SK-N-SH (cell line): ENCODE data around the gene ZNF19. TPM values are rescaled to one million over a fixed set of nuclear protein-coding genes. Genes with fewer than 3 reads are reported as not detected.

ENCODE experiments used
- CTCF ChIA-PET: fragments of 300-600, 350-600 bp; formaldehyde crosslinking; extraction: SDS; loops from one replicate; lab custom pipeline; 2021; lab: Yijun Ruan, JAX
- POLR2A ChIA-PET: fragments of 350-600 bp; sonication (Branson Sonifier 250); formaldehyde crosslinking; extraction: SDS; loops from one replicate; lab custom pipeline; 2020; ENCODE audit warnings: antibody characterized with exemption, inconsistent platforms; lab: Yijun Ruan, JAX
- DNase-seq: peaks from one replicate; pipeline ENCODE4 v3.0.0; 2012
- H2AFZ ChIP-seq: fragments of 200-600 bp; sonication (generic); 2 replicates; pipeline ENCODE4 v1.8.1; 2016; ENCODE audit warnings: antibody characterized with exemption, mild to moderate bottlenecking, low read depth
- H3F3A ChIP-seq: fragments of 200-600 bp; sonication (generic); replicated peaks from 2 replicates; pipeline ENCODE3; 2016; ENCODE audit warnings: antibody characterized with exemption, mild to moderate bottlenecking; ENCODE audit not compliant: insufficient read depth
- H3K27ac ChIP-seq, 2 experiments: fragments of 200-500 bp in 1 of 2; fragments of 200-600 bp in 1 of 2; sonication (Bioruptor generic) in 1 of 2; sonication (generic), shearing (Covaris generic) in 1 of 2; 2 replicates each; pipeline versions ENCODE4 v1.5.1 to v1.6.1; 2014 to 2016; ENCODE audit warnings: low read depth in 2 of 2, inconsistent platforms in 1 of 2, low read length in 1 of 2, mild to moderate bottlenecking in 1 of 2, mixed read lengths in 1 of 2
- H3K27me3 ChIP-seq: fragments of 200-600 bp; sonication (generic), shearing (Covaris generic); 2 replicates; pipeline ENCODE4 v1.6.1; 2016; ENCODE audit warnings: mixed run types; ENCODE audit not compliant: insufficient read depth
- H3K36me3 ChIP-seq, 2 experiments: fragments of 200-500 bp in 1 of 2; fragments of 200-600 bp in 1 of 2; sonication (Bioruptor generic) in 1 of 2; sonication (generic) in 1 of 2; replicated peaks in 1 of 2; 2 replicates each; pipeline versions ENCODE3 to v1.5.1; 2014 to 2016; ENCODE audit warnings: low read length in 1 of 2, mild to moderate bottlenecking in 1 of 2; ENCODE audit not compliant: insufficient read depth in 2 of 2, control insufficient read depth in 1 of 2
- H3K4me1 ChIP-seq, 2 experiments: fragments of 200-500 bp in 1 of 2; fragments of 200-600 bp in 1 of 2; sonication (Bioruptor generic) in 1 of 2; sonication (generic), shearing (Covaris generic) in 1 of 2; 2 replicates each; pipeline versions ENCODE4 v1.5.1 to v1.6.1; 2014 to 2016; ENCODE audit warnings: low read depth in 1 of 2, low read length in 1 of 2, mixed run types in 1 of 2; ENCODE audit not compliant: insufficient read depth in 2 of 2, control insufficient read depth in 1 of 2
- H3K4me2 ChIP-seq: fragments of 200-600 bp; sonication (generic), shearing (Covaris generic); 2 replicates; pipeline ENCODE4 v1.6.1; 2017; ENCODE audit warnings: mixed run types
- H3K4me3 ChIP-seq, 2 experiments: fragments of 200-500 bp in 1 of 2; fragments of 200-600 bp in 1 of 2; sonication (Bioruptor generic) in 1 of 2; sonication (generic), shearing (Covaris generic) in 1 of 2; 2 replicates each; pipeline versions ENCODE4 v1.5.1 to v1.8.1; 2014 to 2016; ENCODE audit warnings: low read depth in 2 of 2, inconsistent platforms in 1 of 2, low read length in 1 of 2, mild to moderate bottlenecking in 1 of 2, mixed read lengths in 1 of 2, moderate library complexity in 1 of 2
- H3K79me2 ChIP-seq: fragments of 200-600 bp; sonication (generic); 2 replicates; pipeline ENCODE4 v1.8.1; 2017; ENCODE audit warnings: mild to moderate bottlenecking; ENCODE audit not compliant: insufficient read depth
- H3K9ac ChIP-seq: fragments of 200-600 bp; sonication (generic); 2 replicates; pipeline ENCODE4 v1.6.1; 2017; ENCODE audit warnings: mixed run types
- H3K9me2 ChIP-seq: fragments of 200-600 bp; sonication (generic); 2 replicates; pipeline ENCODE4 v1.6.1; 2017; ENCODE audit warnings: mixed run types
- H3K9me3 ChIP-seq: fragments of 200-600 bp; sonication (generic); 2 replicates; pipeline ENCODE4 v1.6.1; 2017; ENCODE audit warnings: mixed run types, mild to moderate bottlenecking, moderate library complexity
- H4K20me1 ChIP-seq: fragments of 200-600 bp; sonication (generic); 2 replicates; pipeline ENCODE4 v1.6.1; 2017; ENCODE audit warnings: mild to moderate bottlenecking, mixed run types; ENCODE audit not compliant: insufficient read depth
- CHD2 ChIP-seq: fragments of 150-350 bp; IDR thresholded peaks from 2 replicates; pipeline ENCODE4 v1.6.1; 2018; ENCODE audit warnings: low read length; ENCODE audit not compliant: partially characterized antibody
- EP300 ChIP-seq, 2 experiments: IDR thresholded peaks; 2 replicates each; pipeline versions ENCODE4 v1.4.0 to v1.6.1; 2012; ENCODE audit warnings: borderline replicate concordance in 1 of 2, low read depth in 1 of 2, low read length in 1 of 2
- FOSL2 ChIP-seq: IDR thresholded peaks from 2 replicates; pipeline ENCODE4 v1.4.0; 2012; ENCODE audit warnings: low read depth, mild to moderate bottlenecking, moderate library complexity, borderline replicate concordance
- FOXJ3 ChIP-seq: sonication (generic); formaldehyde crosslinking; IDR thresholded peaks from 2 replicates; pipeline ENCODE4 v1.5.1; 2020; ENCODE audit warnings: mild to moderate bottlenecking, missing genetic modification reagents
- GABPA ChIP-seq: IDR thresholded peaks from 2 replicates; pipeline ENCODE4 v1.4.0; 2012; ENCODE audit warnings: low read depth, mild to moderate bottlenecking
- JUND ChIP-seq: IDR thresholded peaks from 2 replicates; pipeline ENCODE4 v1.4.0; 2012
- NRF1 ChIP-seq: IDR thresholded peaks from 2 replicates; pipeline ENCODE4 v1.6.1; 2012; ENCODE audit warnings: low read depth, mild to moderate bottlenecking, low read length
- POLR2AphosphoS5 ChIP-seq: IDR thresholded peaks from 2 replicates; pipeline ENCODE4 v1.6.1; 2012; ENCODE audit warnings: low read depth, low read length
- RAD21 ChIP-seq: IDR thresholded peaks from 2 replicates; pipeline ENCODE4 v1.6.1; 2012; ENCODE audit warnings: mild to moderate bottlenecking, low read length
- RCOR1 ChIP-seq: fragments of 150-350 bp; IDR thresholded peaks from 2 replicates; pipeline ENCODE4 v1.6.1; 2017; ENCODE audit warnings: antibody characterized with exemption, low read length
- REST ChIP-seq: IDR thresholded peaks from 2 replicates; pipeline ENCODE4 v1.6.1; 2012; ENCODE audit warnings: mild to moderate bottlenecking, low read depth, low read length, moderate library complexity
- RXRA ChIP-seq: IDR thresholded peaks from 2 replicates; pipeline ENCODE4 v1.4.0; 2012; ENCODE audit warnings: low read depth, mild to moderate bottlenecking, borderline replicate concordance
- SIN3A ChIP-seq: IDR thresholded peaks from 2 replicates; pipeline ENCODE4 v1.6.1; 2012; ENCODE audit warnings: low read depth, mild to moderate bottlenecking, low read length, moderate library complexity, borderline replicate concordance
- SMC3 ChIP-seq: IDR thresholded peaks from 2 replicates; pipeline ENCODE4 v1.6.1; 2012; ENCODE audit warnings: low read depth, low read length, improper control_type of control experiment
- TAF1 ChIP-seq: IDR thresholded peaks from 2 replicates; pipeline ENCODE4 v1.6.1; 2012; ENCODE audit warnings: low read depth, mild to moderate bottlenecking, low read length, moderate library complexity, borderline replicate concordance
- TCF12 ChIP-seq: IDR thresholded peaks from 2 replicates; pipeline ENCODE4 v1.4.0; 2012
- TEAD4 ChIP-seq: IDR thresholded peaks from 2 replicates; pipeline ENCODE4 v1.4.0; 2012; ENCODE audit warnings: mild to moderate bottlenecking, borderline replicate concordance; ENCODE audit not compliant: insufficient read depth
- USF1 ChIP-seq: IDR thresholded peaks from 2 replicates; pipeline ENCODE4 v1.4.0; 2012; ENCODE audit warnings: low read depth, borderline replicate concordance
- YY1 ChIP-seq: IDR thresholded peaks from 2 replicates; pipeline ENCODE4 v1.4.0; 2012; ENCODE audit warnings: low read depth, mild to moderate bottlenecking
- WGBS: methylation state at CpG from one replicate; pipeline ENCODE4 v1.1.6; 2017; ENCODE audit warnings: low lambda C conversion rate; 5-methylcytosine and 5-hydroxymethylcytosine counted together
- polyA plus RNA-seq, 3 experiments: library from polyadenylated mRNA; depleted of rRNA; stranded (reverse); fragments of >200 nt; gene quantifications; 2 replicates each; pipeline ENCODE4 v1.2.3, GENCODE V29; 2012

ZNF19 gene
- polyA plus RNA-seq, 1 of the 3 experiments (the other 2 are of a cell fraction), result 1.4 TPM

GRCh38 chr16:71528863-71529262 lies 39.7 kb upstream of the ZNF19 start:
- H2AFZ ChIP-seq, result no peak overlapping the region
- H3K9ac ChIP-seq, result no peak overlapping the region
- TF ChIP-seq POLR2AphosphoS5, result no peak
- TF ChIP-seq TCF12, result no peak
- no peak for TF ChIP-seq FOXJ3 (CRISPR knock-in tag)
- TF ChIP-seq SMC3, result no peak
- TF ChIP-seq YY1, result no peak
- TF ChIP-seq RAD21, result no peak
- TF ChIP-seq NRF1, result no peak
- no peak for TF ChIP-seq RCOR1
- TF ChIP-seq GABPA, result no peak
- TF ChIP-seq TEAD4, result no peak
- no peak for TF ChIP-seq SIN3A
- TF ChIP-seq JUND, result no peak
- TF ChIP-seq CHD2, result no peak
- TF ChIP-seq EP300 (IDR thresholded peaks at IDR 0.05; ENCODE audit: borderline replicate concordance in 1 of 2, low read depth in 1 of 2, low read length in 1 of 2), result no peak
- TF ChIP-seq TAF1, result no peak
- TF ChIP-seq FOSL2, result no peak
- TF ChIP-seq REST, result no peak
- no peak for TF ChIP-seq USF1
- no peak for TF ChIP-seq RXRA
- 30% methylated on average over 4 of the region's 4 CpGs for WGBS
- H3K4me2 ChIP-seq, result no peak overlapping the region
- no peaks in the 10 kb centered on the region for H3K9me2 ChIP-seq
- H3K9me3 ChIP-seq, result no peaks in the 10 kb centered on the region
- H4K20me1 ChIP-seq, result no peaks in the 10 kb centered on the region
- no peaks in the 10 kb centered on the region for H3K4me1 ChIP-seq
- ChIA-PET CTCF (interaction anchor here (1.2 to 1.5 kb wide), 2 partner anchors 10 to 29 kb away, joined by 3 to 8 read pairs; no protein-coding TSS in a partner anchor), POLR2A (no interaction called here)
- H3K79me2 ChIP-seq, result no peaks in the 10 kb centered on the region
- no peaks in the 10 kb centered on the region for H3F3A ChIP-seq
- DNase-seq, result no peak
- H3K4me3 ChIP-seq, result no peak overlapping the region
- H3K27me3 ChIP-seq, result peaks cover 7% of the 10 kb centered on the region; the same call in 1 of the 2 replicates
- no peaks in the 10 kb centered on the region for H3K36me3 ChIP-seq
- no peak overlapping the region for H3K27ac ChIP-seq
